ENCODE data around the gene PDE7B.

- no peak for TF ChIP-seq CTCF (IDR thresholded peaks at IDR 0.05)
- TF ChIP-seq POLR2AphosphoS5 (IDR thresholded peaks at IDR 0.05), result no peak
- no peak for TF ChIP-seq POLR2A (IDR thresholded peaks at IDR 0.05)
- no peak for TF ChIP-seq EP300 (IDR thresholded peaks at IDR 0.05)
Measured at GRCh38 chr6:136118787-136119186, 267.3 kb downstream of the PDE7B start.
